Activated naive CD4-positive, alpha-beta T cell treated with Interleukin-2 at 50 U/mL for 16 hours (primary cell): ENCODE measurements around the gene HACE1.

Source experiments
- DNase-seq: peaks from one replicate; pipeline ENCODE4 v3.0.0-alpha.2; 2020

The HACE1 gene

DNA sequence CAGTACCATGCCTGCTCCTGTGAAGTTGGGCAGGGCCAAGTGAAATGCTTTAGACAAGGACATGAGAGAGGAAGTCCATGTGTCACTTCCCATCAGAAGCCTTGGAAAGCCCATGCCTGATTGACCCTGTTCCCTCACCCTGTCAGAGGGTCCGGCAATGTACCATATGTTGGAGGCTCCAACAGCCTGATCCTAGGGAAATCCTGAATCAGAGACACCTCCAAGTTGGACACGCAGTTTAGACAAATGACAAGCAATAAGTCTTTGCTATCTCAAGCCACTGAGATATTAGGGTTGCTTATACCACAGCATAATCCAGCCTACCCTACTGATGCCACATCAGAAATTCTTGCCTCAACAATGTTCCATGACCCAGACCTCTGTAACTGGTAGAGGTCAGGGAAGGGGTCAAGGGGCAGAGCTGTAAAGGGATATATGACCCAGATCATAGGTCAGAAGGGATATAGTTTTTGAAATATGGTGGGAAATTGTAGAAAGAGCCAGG lies 174.8 kb downstream of the HACE1 start:
- DNase-seq = no peak

DNA sequence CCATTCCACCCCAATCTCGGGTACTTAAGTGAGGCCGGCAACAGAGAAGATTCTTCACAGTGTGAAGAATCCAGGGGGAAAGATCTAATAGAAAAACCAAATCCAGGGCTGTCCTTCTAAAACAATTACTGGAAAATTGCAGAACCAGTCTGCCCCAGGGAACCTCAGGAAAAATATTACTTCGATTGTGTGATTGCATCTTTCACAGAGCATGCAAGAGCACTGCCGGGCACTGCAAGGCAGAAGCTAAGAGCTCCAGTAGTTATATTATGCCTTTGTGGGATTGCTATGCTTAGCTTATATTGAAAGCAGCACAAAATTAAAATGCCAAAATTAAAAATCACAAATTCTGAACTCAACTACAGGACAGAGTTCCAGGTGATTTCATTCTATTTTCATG lies 175.9 kb downstream of the HACE1 start:
- no peak for DNase-seq

DNA sequence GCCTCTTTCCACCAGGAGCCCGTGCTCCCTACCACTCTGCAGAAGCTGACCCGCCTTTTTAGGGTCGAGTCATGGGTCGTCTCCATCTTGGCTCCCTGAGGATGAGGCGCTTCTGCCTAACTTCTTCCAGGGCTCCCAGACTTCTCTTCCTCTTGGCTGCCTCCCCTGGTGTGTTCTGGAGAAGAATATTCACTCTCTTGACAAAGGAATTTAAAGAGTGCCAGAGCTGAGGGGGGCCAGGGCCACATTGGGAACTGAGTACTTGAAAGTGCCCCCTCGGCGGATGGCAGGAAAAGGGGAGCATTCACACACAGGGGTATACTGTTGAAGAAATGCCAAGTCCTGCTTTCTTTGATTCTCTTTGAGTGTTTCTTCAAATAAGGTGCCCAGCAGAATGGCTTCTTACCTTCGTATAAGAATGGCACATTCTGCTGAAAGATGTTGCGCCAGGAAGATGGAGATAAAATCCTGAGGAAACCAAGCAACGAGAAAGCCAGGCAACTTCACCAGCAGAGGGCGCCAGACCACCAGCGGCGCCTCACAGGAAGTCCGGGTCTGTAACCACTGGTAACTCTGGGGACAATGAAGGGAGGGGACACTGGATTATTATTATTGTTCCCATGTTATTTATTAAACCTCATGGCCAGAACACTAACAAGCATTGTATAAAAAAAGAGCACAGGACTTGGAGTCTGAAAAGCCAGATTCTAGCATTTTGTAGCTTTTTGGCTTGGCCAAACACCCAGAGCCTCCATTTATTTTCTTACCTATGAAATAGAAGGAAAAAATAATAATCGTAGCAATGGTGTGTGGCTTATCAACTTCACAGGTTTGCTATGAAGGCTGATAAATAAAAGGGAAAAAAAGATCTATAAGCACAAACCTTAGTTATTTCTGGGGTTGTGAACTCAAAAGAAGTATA lies 176.7 kb downstream of the HACE1 start:
- peak; percentile 73 for DNase-seq

DNA sequence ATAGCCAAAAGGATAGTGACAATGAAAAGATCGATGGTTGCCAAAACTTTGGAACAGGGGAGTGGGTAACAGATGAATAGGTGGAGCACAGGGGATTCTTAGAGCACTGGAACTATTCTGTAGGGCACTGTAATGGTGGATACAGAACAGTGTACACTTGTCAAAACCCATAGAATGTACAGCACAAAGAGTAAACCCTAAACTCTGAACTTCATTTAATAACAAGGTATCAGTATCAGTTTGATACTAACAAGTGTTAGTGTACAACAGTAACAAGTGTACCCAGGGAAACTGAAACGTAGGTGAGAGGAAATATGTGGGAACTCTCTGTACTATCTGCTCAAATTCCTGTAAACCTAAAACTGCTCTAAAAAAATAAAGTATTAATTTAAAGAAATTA lies 179.2 kb downstream of the HACE1 start:
- DNase-seq = no peak

DNA sequence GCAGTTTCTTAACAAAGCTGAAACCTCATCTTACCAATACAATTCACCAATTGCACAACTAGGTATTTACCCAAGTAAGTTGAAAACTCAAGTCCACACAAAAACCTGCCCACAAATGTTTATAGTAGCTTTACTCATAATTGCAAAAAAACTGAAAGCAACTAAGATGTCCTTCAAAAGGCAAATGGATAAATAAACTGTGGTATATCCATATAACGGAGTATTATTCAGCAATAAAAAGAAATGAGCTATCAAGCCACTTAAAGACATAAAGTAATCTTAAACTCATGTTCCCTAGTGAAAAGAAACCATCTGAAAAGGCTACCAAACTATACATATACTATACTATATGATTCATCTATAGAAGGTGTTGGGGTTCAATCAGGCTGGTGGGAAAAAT lies 179.7 kb downstream of the HACE1 start:
- no peak for DNase-seq
